CD14-positive monocyte (primary cell): ENCODE results near the gene TREX2. TPM values are rescaled to one million over a fixed set of nuclear protein-coding genes. Genes with fewer than 3 reads are reported as not detected.

Experiments
- DNase-seq, 3 donors: peaks; one replicate each; pipeline ENCODE4 v3.0.0-alpha.2; 2011 to 2022
- H2AFZ ChIP-seq: 2 replicates; pipeline ENCODE4 v1.6.0; 2012; ENCODE audit warnings: mild to moderate bottlenecking, low read depth, low read length, inconsistent platforms; ENCODE audit not compliant: insufficient read depth, poor library complexity, severe bottlenecking
- H3K27ac ChIP-seq, 2 donors: 1 replicate in 1 of 2; 2 replicates in 1 of 2; pipeline ENCODE4 v1.5.1; 2012 to 2013; ENCODE audit warnings: low read length in 2 of 2, control low read depth in 1 of 2, inconsistent platforms in 1 of 2, low read depth in 1 of 2, mild to moderate bottlenecking in 1 of 2
- H3K27me3 ChIP-seq, 2 donors: one replicate each; pipeline versions ENCODE4 v1.6.0 to v1.6.1; 2011 to 2013; ENCODE audit warnings: low read length in 2 of 2; ENCODE audit not compliant: control insufficient read depth in 2 of 2, insufficient read depth in 2 of 2
- H3K36me3 ChIP-seq, 2 donors: replicated peaks in 1 of 2; 1 replicate in 1 of 2; 2 replicates in 1 of 2; pipeline versions ENCODE4 v1.5.1 to v1.6.1; 2012 to 2013; ENCODE audit warnings: low read length in 2 of 2, control low read depth in 1 of 2, inconsistent platforms in 1 of 2, mild to moderate bottlenecking in 1 of 2; ENCODE audit not compliant: insufficient read depth in 2 of 2, control insufficient read depth in 1 of 2
- H3K4me1 ChIP-seq, 2 donors: 1 replicate in 1 of 2; 2 replicates in 1 of 2; pipeline versions ENCODE4 v1.5.1 to v1.6.1; 2012 to 2013; ENCODE audit warnings: low read length in 2 of 2, control low read depth in 1 of 2, inconsistent platforms in 1 of 2, mild to moderate bottlenecking in 1 of 2, moderate library complexity in 1 of 2; ENCODE audit not compliant: insufficient read depth in 2 of 2, control insufficient read depth in 1 of 2
- H3K4me2 ChIP-seq: replicated peaks from 2 replicates; pipeline ENCODE3; 2012; ENCODE audit warnings: low read length, moderate library complexity, mild to moderate bottlenecking; ENCODE audit not compliant: poor library complexity, severe bottlenecking; ENCODE audit errors: extremely low read depth
- H3K4me3 ChIP-seq, 3 experiments: fragments of 200-600 bp in 1 of 3; sonication (generic) in 1 of 3; replicated peaks in 1 of 3; 1 replicate in 2 of 3; 2 replicates in 1 of 3; pipeline ENCODE4 v1.5.1; 2011 to 2013; ENCODE audit warnings: low read length in 3 of 3, mild to moderate bottlenecking in 3 of 3, control low read depth in 2 of 3, low read depth in 2 of 3, inconsistent platforms in 1 of 3, moderate library complexity in 1 of 3
- H3K79me2 ChIP-seq: 2 replicates; pipeline ENCODE4 v1.6.0; 2012; ENCODE audit warnings: mild to moderate bottlenecking, control low read depth, inconsistent platforms, low read length, moderate library complexity; ENCODE audit not compliant: insufficient read depth
- H3K9ac ChIP-seq: 2 replicates; pipeline ENCODE4 v1.6.0; 2017; ENCODE audit warnings: low read length, mild to moderate bottlenecking; ENCODE audit not compliant: insufficient read depth, poor library complexity, severe bottlenecking
- H3K9me3 ChIP-seq, 2 donors: replicated peaks in 1 of 2; 1 replicate in 1 of 2; 2 replicates in 1 of 2; pipeline versions ENCODE4 v1.5.1 to v1.6.1; 2012 to 2013; ENCODE audit warnings: low read length in 2 of 2, control low read depth in 1 of 2; ENCODE audit not compliant: control insufficient read depth in 1 of 2, insufficient read depth in 1 of 2
- H4K20me1 ChIP-seq: 2 replicates; pipeline ENCODE4 v1.6.0; 2012; ENCODE audit warnings: mild to moderate bottlenecking, low read length, control low read depth, moderate library complexity; ENCODE audit not compliant: insufficient read depth
- H3K27ac Mint-ChIP-seq, 7 donors: one replicate each; pipeline ENCODE4 v1.8.0; 2020; ENCODE audit warnings: mild to moderate bottlenecking in 7 of 7, mixed read lengths in 7 of 7, moderate library complexity in 6 of 7, inconsistent platforms in 2 of 7
- H3K27me3 Mint-ChIP-seq, 3 donors: one replicate each; pipeline ENCODE4 v1.8.0; 2021 to 2022; ENCODE audit warnings: low read depth in 3 of 3, mild to moderate bottlenecking in 3 of 3, mixed read lengths in 3 of 3, moderate library complexity in 3 of 3, inconsistent platforms in 1 of 3
- H3K36me3 Mint-ChIP-seq, 2 donors: one replicate each; pipeline ENCODE4 v1.8.0; 2020; ENCODE audit warnings: mixed read lengths in 2 of 2, inconsistent platforms in 1 of 2, mild to moderate bottlenecking in 1 of 2
- H3K4me1 Mint-ChIP-seq: one replicate; pipeline ENCODE4 v1.8.0; 2020; ENCODE audit warnings: mild to moderate bottlenecking, mixed read lengths
- H3K4me3 Mint-ChIP-seq, 2 donors: one replicate each; pipeline ENCODE4 v1.8.0; 2020; ENCODE audit warnings: mild to moderate bottlenecking in 2 of 2, mixed read lengths in 2 of 2, moderate library complexity in 1 of 2
- H3K9me3 Mint-ChIP-seq, 7 donors: one replicate each; pipeline ENCODE4 v1.8.0; 2020 to 2022; ENCODE audit warnings: mixed read lengths in 7 of 7, mild to moderate bottlenecking in 6 of 7, moderate library complexity in 6 of 7, inconsistent platforms in 2 of 7
- WGBS: methylation state at CpG from one replicate; pipeline ENCODE4 v1.1.5; 2013; ENCODE audit warnings: missing lambda C conversion rate; ENCODE audit not compliant: insufficient coverage; 5-methylcytosine and 5-hydroxymethylcytosine counted together
- intact Hi-C, 2 donors: fragments of 100-400 bp; cut with micrococcal nuclease; formaldehyde crosslinking; loops; one replicate each; pipeline versions ENCODE4 v1.15.0 to v1.15.1; 2023
- polyA plus RNA-seq, 3 donors: library from polyadenylated mRNA; depleted of rRNA in 1 of 3; unstranded in 2 of 3; stranded (reverse) in 1 of 3; fragments of 300-500 nt in 2 of 3; fragments of >200 nt in 1 of 3; fragmentation: Illumina TruSeq in 2 of 3; gene quantifications; 1 replicate in 2 of 3; 2 replicates in 1 of 3; pipeline ENCODE4 v1.2.3, GENCODE V29; 2012 to 2021
- TF ChIP-seq, protein P1 (sequence below): fragments of 200-600 bp; IDR thresholded peaks from one replicate; pipeline ENCODE4 v1.8.0; 2022; ENCODE audit warnings: antibody characterized with exemption, mild to moderate bottlenecking

Gene TREX2
- polyA plus RNA-seq, 3 donors: 1.5 TPM; not detected in 2

DNA sequence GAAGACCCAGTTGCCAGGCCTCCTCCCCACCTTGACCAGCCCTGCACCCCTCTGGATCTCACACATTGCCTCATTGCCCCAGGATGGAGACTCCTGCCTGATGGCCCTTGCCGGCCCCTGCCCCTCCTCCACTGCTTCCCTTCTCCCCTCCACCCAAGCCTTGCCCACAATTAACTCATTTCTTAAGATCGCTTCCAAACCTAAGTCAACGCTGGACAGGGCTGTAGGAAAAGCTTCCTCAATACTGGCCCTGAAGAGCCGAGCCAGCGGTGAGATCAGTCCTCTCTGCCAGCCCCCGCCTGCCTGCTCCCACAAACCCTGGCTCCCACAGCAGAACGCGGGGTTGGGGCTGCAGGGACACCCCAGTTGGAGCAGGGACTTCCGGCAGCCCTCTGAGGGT is 32.0 kb upstream of the TREX2 start:
- intact Hi-C loops: loop anchor here in 1 of 2 donors (10.0 kb wide), 1 partner anchor 523 kb away; no protein-coding TSS in a partner anchor

DNA sequence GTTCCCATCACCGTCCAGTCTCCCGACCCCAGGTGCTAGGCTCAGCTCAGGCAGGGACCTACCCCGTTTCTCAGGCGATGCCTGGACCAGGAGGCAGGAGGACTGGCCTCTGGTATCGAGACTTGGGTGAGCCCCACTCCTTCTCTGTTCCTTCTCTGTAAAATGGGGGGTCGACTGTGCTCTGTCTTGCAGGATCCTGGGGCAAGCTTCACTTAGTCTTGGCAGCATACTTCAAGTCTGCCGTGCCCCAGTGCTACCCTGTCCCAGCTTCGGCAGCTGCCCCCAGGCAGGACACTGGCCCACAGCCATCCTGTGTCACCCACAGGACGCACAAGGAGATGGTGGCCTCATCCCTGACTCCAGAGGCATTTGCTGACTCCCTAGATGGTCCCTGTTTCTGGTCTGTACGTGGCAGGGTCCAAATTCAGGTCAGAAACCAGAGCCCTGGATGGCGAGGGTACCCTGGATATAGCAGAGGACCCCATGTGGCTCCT is 31.6 kb upstream of the TREX2 start:
- Histone ChIP-seq H3K79me2 (no peaks in the 10 kb centered on the region), H3K9me3 (no peaks in the 10 kb centered on the region), H3K4me3 (no peak overlapping the region), H2AFZ (no peak overlapping the region), H3K4me2 (no peak overlapping the region), H3K36me3 (no peaks in the 10 kb centered on the region), H4K20me1 (no peaks in the 10 kb centered on the region), H3K9ac (no peak overlapping the region), H3K27me3 (peaks cover 0 to 8% of the 10 kb centered on the region in 2 donors), H3K4me1 (peaks cover 6 to 7% of the 10 kb centered on the region in 2 donors), H3K27ac (no peak overlapping the region)
- Mint-ChIP-seq H3K9me3 (peaks cover 0 to 2% (median 0%) of the 10 kb centered on the region in 7 donors), H3K4me1 (peaks cover 3% of the 10 kb centered on the region), H3K4me3 (no peak overlapping the region), H3K27me3 (peaks cover 10 to 26% (median 24%) of the 10 kb centered on the region in 3 donors), H3K36me3 (no peaks in the 10 kb centered on the region), H3K27ac (no peak overlapping the region)
- no peak for DNase-seq
- TF ChIP-seq, protein P1, sequence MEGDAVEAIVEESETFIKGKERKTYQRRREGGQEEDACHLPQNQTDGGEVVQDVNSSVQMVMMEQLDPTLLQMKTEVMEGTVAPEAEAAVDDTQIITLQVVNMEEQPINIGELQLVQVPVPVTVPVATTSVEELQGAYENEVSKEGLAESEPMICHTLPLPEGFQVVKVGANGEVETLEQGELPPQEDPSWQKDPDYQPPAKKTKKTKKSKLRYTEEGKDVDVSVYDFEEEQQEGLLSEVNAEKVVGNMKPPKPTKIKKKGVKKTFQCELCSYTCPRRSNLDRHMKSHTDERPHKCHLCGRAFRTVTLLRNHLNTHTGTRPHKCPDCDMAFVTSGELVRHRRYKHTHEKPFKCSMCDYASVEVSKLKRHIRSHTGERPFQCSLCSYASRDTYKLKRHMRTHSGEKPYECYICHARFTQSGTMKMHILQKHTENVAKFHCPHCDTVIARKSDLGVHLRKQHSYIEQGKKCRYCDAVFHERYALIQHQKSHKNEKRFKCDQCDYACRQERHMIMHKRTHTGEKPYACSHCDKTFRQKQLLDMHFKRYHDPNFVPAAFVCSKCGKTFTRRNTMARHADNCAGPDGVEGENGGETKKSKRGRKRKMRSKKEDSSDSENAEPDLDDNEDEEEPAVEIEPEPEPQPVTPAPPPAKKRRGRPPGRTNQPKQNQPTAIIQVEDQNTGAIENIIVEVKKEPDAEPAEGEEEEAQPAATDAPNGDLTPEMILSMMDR: no peak
- 89% methylated on average over 6 of the region's 11 CpGs for WGBS
- intact Hi-C loops: loop anchor here in 1 of 2 donors (10.0 kb wide), 1 partner anchor 523 kb away; no protein-coding TSS in a partner anchor

More for the DNA sequence above, 32.0 kb upstream of the TREX2 start:
- H3K9me3 ChIP-seq: no peaks in the 10 kb centered on the region
- H3K27ac Mint-ChIP-seq: no peak overlapping the region
- TF ChIP-seq, protein P1: no peak
- no peak overlapping the region for H3K27ac ChIP-seq
- H2AFZ ChIP-seq: no peak overlapping the region
- no peak overlapping the region for H3K9ac ChIP-seq
- peaks cover 3% of the 10 kb centered on the region for H3K4me1 Mint-ChIP-seq
- peaks cover 0 to 2% (median 0%) of the 10 kb centered on the region in 7 donors for H3K9me3 Mint-ChIP-seq
- H3K27me3 ChIP-seq: peaks cover 0 to 8% of the 10 kb centered on the region in 2 donors
- no peaks in the 10 kb centered on the region for H3K36me3 ChIP-seq
- no peak overlapping the region for H3K4me2 ChIP-seq
- H4K20me1 ChIP-seq: no peaks in the 10 kb centered on the region
- H3K27me3 Mint-ChIP-seq: peaks cover 10 to 26% (median 24%) of the 10 kb centered on the region in 3 donors
- H3K4me3 Mint-ChIP-seq: no peak overlapping the region
- H3K4me3 ChIP-seq: no peak overlapping the region
- H3K4me1 ChIP-seq: peaks cover 6 to 7% of the 10 kb centered on the region in 2 donors
- no peaks in the 10 kb centered on the region for H3K36me3 Mint-ChIP-seq
- WGBS: 80% methylated on average over 4 of the region's 9 CpGs
- H3K79me2 ChIP-seq: no peaks in the 10 kb centered on the region
- DNase-seq: no peak
